K562 (cell line): ENCODE data around the gene NREP.

ENCODE experiments used
- BACH1 ChIP-seq: fragments of 200-800 bp; sonication (Bioruptor generic); IDR thresholded peaks from 2 replicates; pipeline ENCODE4 v1.6.1; 2016; ENCODE audit warnings: missing genetic modification characterization, missing compliant biosample characterization
- CHD1 ChIP-seq: fragments of 200-600 bp; sonication (generic); IDR thresholded peaks from one replicate; pipeline ENCODE4 v1.6.1; 2012; ENCODE audit warnings: mild to moderate bottlenecking, moderate library complexity, low read length, inconsistent platforms
- EZH2 ChIP-seq: IDR thresholded peaks from 2 replicates; pipeline ENCODE4 v1.6.1; 2012; ENCODE audit warnings: low read depth, mild to moderate bottlenecking, inconsistent platforms, low read length, borderline replicate concordance
- JUN ChIP-seq, 2 experiments: sonication (generic) in 1 of 2; formaldehyde crosslinking in 1 of 2; IDR thresholded peaks; 2 replicates each; pipeline versions ENCODE4 v1.6.1 to v1.8.0; 2012 to 2022; ENCODE audit warnings: borderline replicate concordance in 2 of 2, mild to moderate bottlenecking in 2 of 2, improper control_type of control experiment in 1 of 2, low read depth in 1 of 2, low read length in 1 of 2, missing genetic modification reagents in 1 of 2
- MCM7 ChIP-seq, 2 experiments: fragments of 450-650 bp; IDR thresholded peaks; 2 replicates each; pipeline ENCODE4 v1.6.1; 2016 to 2018
- POLR2A ChIP-seq: fragments of 450-650 bp; conservative IDR thresholded peaks from 2 replicates; pipeline ENCODE4 v1.6.1; 2016
- POLR2AphosphoS5 ChIP-seq: IDR thresholded peaks from 2 replicates; pipeline ENCODE4 v1.6.1; 2011; ENCODE audit warnings: mild to moderate bottlenecking, low read depth, low read length, moderate library complexity; ENCODE audit not compliant: control insufficient read depth, insufficient read depth
- PRMT5 ChIP-seq: sonication (generic); formaldehyde crosslinking; IDR thresholded peaks from 2 replicates; pipeline ENCODE4 v1.5.0; 2020; ENCODE audit warnings: missing genetic modification reagents
- SNIP1 ChIP-seq: fragments of 450-650 bp; IDR thresholded peaks from 2 replicates; pipeline ENCODE4 v1.7.1; 2017; ENCODE audit warnings: low read depth, mild to moderate bottlenecking
- TF ChIP-seq, protein P1 (sequence below), 3 experiments: IDR thresholded peaks in 2 of 3; conservative IDR thresholded peaks in 1 of 3; 2 replicates each; pipeline ENCODE4 v1.5.1; 2011 to 2012; ENCODE audit warnings: low read length in 3 of 3, mild to moderate bottlenecking in 3 of 3, control low read depth in 2 of 3, improper control_type of control experiment in 1 of 3, inconsistent platforms in 1 of 3, low read depth in 1 of 3, mixed read lengths in 1 of 3, moderate library complexity in 1 of 3; ENCODE audit not compliant: insufficient read depth in 2 of 3
- TF ChIP-seq, protein P2 (sequence below): sonication (generic); formaldehyde crosslinking; IDR thresholded peaks from 2 replicates; pipeline ENCODE4 v1.8.1; 2023; ENCODE audit warnings: mild to moderate bottlenecking, missing genetic modification reagents
- TF ChIP-seq, protein P3 (sequence below), 2 experiments: fragments of 450-650 bp; formaldehyde crosslinking in 1 of 2; IDR thresholded peaks; 2 replicates each; pipeline versions ENCODE4 v1.4.0 to v1.6.1; 2014 to 2020; ENCODE audit warnings: mild to moderate bottlenecking in 2 of 2, borderline replicate concordance in 1 of 2, low read depth in 1 of 2

DNA sequence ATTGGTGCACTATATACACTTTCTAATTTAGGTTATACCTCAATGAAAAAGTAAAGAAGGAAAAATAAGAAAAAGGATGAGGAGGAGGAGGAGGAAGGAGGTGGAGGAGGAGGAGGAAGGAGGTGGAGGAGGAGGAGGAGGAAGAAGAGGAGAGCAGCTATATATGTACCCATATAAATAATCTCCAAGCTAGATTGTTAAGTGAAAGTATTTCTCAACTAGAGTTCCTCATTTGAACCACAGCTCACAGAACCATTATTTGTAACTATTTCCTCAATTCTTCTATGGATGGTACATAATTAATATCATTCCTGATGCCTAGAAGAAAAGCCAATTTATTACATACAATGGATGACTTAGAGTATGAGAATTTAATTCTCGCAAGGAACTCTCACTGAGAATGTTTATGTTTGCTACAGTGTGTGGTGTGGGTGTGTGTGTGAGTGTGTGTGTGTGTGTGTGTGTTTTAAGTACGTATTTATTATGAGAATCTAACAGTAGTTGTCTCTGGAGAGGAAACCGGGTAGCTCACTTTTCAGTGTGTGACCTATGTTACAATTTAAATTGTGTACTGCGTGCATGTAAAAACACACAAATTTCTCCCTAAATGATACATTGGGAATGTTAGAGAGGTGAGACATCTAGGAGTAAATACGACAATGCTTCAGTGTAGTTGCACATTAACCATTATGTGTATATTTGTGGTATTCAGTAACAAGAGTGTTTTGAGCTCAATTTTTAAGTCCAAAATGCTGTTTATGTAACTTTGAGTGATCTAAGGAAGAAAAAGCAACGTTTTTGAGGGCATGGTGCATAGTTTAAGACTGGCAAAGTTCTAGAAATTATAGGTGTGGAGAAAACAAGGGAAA lies 20.2 kb upstream of the NREP start:
- TF ChIP-seq EZH2: no peak
- no peak for TF ChIP-seq JUN (IDR thresholded peaks at IDR 0.05; ENCODE audit: borderline replicate concordance, low read depth, low read length)
- TF ChIP-seq JUN (CRISPR knock-in tag; IDR thresholded peaks at IDR 0.05; ENCODE audit: borderline replicate concordance): no peak
- no peak for TF ChIP-seq MCM7 (IDR thresholded peaks at IDR 0.05)
- TF ChIP-seq, protein P1, sequence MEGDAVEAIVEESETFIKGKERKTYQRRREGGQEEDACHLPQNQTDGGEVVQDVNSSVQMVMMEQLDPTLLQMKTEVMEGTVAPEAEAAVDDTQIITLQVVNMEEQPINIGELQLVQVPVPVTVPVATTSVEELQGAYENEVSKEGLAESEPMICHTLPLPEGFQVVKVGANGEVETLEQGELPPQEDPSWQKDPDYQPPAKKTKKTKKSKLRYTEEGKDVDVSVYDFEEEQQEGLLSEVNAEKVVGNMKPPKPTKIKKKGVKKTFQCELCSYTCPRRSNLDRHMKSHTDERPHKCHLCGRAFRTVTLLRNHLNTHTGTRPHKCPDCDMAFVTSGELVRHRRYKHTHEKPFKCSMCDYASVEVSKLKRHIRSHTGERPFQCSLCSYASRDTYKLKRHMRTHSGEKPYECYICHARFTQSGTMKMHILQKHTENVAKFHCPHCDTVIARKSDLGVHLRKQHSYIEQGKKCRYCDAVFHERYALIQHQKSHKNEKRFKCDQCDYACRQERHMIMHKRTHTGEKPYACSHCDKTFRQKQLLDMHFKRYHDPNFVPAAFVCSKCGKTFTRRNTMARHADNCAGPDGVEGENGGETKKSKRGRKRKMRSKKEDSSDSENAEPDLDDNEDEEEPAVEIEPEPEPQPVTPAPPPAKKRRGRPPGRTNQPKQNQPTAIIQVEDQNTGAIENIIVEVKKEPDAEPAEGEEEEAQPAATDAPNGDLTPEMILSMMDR (IDR thresholded peaks at IDR 0.05 in 2 of 3, conservative IDR thresholded peaks at IDR 0.05 in 1 of 3; ENCODE audit: insufficient read depth in 2 of 3, low read depth in 1 of 3, low read length in 3 of 3): no peak
- no peak for TF ChIP-seq POLR2AphosphoS5
- TF ChIP-seq, protein P2, sequence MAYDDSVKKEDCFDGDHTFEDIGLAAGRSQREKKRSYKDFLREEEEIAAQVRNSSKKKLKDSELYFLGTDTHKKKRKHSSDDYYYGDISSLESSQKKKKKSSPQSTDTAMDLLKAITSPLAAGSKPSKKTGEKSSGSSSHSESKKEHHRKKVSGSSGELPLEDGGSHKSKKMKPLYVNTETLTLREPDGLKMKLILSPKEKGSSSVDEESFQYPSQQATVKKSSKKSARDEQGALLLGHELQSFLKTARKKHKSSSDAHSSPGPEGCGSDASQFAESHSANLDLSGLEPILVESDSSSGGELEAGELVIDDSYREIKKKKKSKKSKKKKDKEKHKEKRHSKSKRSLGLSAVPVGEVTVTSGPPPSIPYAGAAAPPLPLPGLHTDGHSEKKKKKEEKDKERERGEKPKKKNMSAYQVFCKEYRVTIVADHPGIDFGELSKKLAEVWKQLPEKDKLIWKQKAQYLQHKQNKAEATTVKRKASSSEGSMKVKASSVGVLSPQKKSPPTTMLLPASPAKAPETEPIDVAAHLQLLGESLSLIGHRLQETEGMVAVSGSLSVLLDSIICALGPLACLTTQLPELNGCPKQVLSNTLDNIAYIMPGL: no peak
- TF ChIP-seq CHD1: no peak
- no peak for TF ChIP-seq POLR2A
- TF ChIP-seq, protein P3, sequence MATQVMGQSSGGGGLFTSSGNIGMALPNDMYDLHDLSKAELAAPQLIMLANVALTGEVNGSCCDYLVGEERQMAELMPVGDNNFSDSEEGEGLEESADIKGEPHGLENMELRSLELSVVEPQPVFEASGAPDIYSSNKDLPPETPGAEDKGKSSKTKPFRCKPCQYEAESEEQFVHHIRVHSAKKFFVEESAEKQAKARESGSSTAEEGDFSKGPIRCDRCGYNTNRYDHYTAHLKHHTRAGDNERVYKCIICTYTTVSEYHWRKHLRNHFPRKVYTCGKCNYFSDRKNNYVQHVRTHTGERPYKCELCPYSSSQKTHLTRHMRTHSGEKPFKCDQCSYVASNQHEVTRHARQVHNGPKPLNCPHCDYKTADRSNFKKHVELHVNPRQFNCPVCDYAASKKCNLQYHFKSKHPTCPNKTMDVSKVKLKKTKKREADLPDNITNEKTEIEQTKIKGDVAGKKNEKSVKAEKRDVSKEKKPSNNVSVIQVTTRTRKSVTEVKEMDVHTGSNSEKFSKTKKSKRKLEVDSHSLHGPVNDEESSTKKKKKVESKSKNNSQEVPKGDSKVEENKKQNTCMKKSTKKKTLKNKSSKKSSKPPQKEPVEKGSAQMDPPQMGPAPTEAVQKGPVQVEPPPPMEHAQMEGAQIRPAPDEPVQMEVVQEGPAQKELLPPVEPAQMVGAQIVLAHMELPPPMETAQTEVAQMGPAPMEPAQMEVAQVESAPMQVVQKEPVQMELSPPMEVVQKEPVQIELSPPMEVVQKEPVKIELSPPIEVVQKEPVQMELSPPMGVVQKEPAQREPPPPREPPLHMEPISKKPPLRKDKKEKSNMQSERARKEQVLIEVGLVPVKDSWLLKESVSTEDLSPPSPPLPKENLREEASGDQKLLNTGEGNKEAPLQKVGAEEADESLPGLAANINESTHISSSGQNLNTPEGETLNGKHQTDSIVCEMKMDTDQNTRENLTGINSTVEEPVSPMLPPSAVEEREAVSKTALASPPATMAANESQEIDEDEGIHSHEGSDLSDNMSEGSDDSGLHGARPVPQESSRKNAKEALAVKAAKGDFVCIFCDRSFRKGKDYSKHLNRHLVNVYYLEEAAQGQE (IDR thresholded peaks at IDR 0.05; ENCODE audit: borderline replicate concordance): no peak
- TF ChIP-seq, protein P3 (CRISPR knock-in tag; IDR thresholded peaks at IDR 0.05; ENCODE audit: low read depth): no peak
- TF ChIP-seq PRMT5 (CRISPR knock-in tag): no peak
- no peak for TF ChIP-seq SNIP1
- TF ChIP-seq BACH1: no peak
